Hematopoietic multipotent progenitor cell treated with erythropoietin and hydrocortisone succinate and interleukin-3 and kit ligand, for 15 days (in vitro differentiated cells): Measurements from ENCODE around the gene OR51G2.
"Not testable (repeated sequence)": the region's sequence is repeated elsewhere in the genome, so short reads cannot be mapped to it uniquely, and the experiment has no call there.

ENCODE experiments used
- DNase-seq: peaks from one replicate; pipeline ENCODE4 v3.0.0-alpha.2; 2015; ENCODE audit warnings: low spot score

Gene OR51G2, protein sequence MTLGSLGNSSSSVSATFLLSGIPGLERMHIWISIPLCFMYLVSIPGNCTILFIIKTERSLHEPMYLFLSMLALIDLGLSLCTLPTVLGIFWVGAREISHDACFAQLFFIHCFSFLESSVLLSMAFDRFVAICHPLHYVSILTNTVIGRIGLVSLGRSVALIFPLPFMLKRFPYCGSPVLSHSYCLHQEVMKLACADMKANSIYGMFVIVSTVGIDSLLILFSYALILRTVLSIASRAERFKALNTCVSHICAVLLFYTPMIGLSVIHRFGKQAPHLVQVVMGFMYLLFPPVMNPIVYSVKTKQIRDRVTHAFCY

GRCh38 chr11:4919250-4919649 lies at the start of gene OR51G2:
Gene OR51G2 (minus strand): TSS chr11:4919350. CDS start chr11:4915663, 3,687 bp downstream.
- no peak for DNase-seq

DNA sequence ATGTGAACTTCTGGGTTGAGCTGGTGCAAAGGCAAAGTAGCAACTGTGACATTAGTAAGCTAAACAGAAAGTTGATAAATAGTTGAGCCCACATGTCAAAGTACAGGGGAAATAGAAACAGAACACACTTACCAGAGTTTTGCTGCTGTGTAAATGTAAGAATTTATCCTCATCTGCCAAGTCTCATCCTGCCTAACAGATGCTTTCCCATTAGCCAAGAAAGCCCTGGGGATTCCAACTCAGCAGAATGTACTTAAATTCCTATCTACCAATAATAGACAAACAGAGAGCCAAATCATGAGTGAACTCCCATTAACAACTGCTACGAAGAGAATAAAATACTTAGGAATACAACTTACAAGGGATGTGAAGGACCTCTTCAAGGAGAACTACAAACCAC lies 43.7 kb upstream of the OR51G2 start:
- no peak for DNase-seq

DNA sequence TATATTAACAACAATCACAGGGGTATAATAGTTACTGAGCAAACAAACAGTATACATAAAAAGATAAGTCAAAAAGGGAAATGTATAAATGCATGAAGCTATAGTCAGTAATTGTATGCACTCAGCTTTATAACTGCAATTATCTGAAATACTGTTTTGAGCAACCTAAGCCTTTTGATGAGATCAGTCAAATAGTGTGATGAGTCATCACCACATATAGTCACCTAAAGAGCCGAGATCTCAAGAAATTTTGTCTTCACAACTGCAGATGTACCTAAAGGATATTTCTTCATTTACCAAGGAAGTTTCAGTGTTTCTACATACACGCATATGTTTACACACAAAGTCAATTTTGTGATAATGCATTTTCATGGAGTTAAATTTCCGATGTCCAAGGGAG lies 41.7 kb upstream of the OR51G2 start:
- no peak for DNase-seq

GRCh38 chr11:4957396-4957795 lies 38.2 kb upstream of the OR51G2 start:
- DNase-seq: no peak

GRCh38 chr11:4955613-4956012 lies 36.5 kb upstream of the OR51G2 start, which contains the start of gene OR51A2:
Gene OR51A2 (minus strand): TSS chr11:4955713. CDS start chr11:4955713, 0 bp downstream.
- not testable (repeated sequence) for DNase-seq

- DNase-seq: no peak
Measured at GRCh38 chr11:4947505-4947904, 28.4 kb upstream of the OR51G2 start, which contains the start of gene OR51A4. Gene OR51A4 (minus strand): TSS chr11:4947605. CDS start chr11:4947100, 505 bp downstream.

DNA sequence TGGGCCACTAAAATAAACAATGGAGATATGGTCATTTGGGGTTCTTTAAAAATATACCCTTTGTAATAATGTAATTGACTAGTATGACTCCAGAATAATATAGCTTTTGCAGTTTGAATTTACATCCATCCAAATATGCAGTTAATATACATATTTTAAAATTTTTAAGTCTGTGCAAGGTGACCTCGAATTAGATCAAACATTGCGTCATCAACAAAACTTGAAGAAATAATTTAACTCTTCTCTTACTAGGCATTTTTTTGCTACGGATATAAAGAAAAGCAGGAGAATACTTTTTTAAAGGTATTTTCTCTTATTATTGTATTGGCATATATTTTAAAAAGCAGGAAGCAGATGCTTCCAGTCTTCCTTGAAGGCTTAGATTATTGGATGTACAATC lies 17.6 kb upstream of the OR51G2 start:
- DNase-seq: no peak

- no peak for DNase-seq
Measured at GRCh38 chr11:4932751-4933150, 13.6 kb upstream of the OR51G2 start.

DNA sequence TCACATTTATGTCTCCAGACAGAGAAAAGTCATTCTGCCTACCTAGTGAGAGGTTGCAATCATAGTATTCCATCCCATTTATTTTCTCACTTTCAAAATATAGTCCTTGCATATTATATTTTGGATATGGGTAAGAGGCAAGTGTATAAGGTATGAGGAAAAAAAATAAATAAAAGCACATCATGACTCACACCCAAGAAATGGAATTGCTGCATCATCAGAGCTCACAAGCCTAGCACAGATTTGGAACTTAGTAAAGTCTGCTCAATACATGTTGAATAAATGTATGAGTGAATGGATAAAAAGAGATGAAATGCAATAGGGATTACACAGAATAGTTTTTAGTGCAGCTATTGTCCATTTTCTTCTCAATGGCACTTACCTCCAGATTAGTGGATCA lies 7.5 kb upstream of the OR51G2 start:
- DNase-seq: no peak

GRCh38 chr11:4924239-4924638 lies 5.1 kb upstream of the OR51G2 start, which contains the start of gene OR51G1:
Gene OR51G1 (minus strand): TSS chr11:4924339. CDS start chr11:4924339, 0 bp downstream.
- DNase-seq: no peak

- DNase-seq: no peak
Measured at GRCh38 chr11:4922304-4922703, 3.2 kb upstream of the OR51G2 start.

DNA sequence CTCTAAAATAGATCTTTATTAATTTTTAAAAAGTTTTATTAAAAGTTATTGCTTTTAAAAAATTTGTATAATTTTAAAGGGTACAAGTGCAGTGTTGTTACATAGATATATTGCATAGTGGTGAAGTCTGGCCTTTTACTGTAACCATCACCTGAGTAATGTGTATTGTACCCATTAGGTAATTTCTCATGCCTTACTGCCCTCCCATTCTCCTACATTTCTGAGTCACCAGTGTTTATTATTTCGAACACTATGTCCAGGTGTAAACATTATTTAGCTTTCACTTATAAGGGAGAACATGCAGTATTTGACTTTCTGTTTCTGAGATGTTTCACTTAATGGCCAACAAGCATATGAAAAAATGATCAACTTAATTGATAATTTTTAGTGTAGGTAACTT lies 2.6 kb upstream of the OR51G2 start:
- DNase-seq: no peak

GRCh38 chr11:4916581-4916980 lies 2.6 kb downstream of the OR51G2 start:
- DNase-seq: no peak

- DNase-seq: no peak
Measured at GRCh38 chr11:4903484-4903883, 15.7 kb downstream of the OR51G2 start, which contains the start of gene OR51A7. Gene OR51A7 (plus strand): TSS chr11:4903783. CDS start chr11:4907370, 3,587 bp downstream.

DNA sequence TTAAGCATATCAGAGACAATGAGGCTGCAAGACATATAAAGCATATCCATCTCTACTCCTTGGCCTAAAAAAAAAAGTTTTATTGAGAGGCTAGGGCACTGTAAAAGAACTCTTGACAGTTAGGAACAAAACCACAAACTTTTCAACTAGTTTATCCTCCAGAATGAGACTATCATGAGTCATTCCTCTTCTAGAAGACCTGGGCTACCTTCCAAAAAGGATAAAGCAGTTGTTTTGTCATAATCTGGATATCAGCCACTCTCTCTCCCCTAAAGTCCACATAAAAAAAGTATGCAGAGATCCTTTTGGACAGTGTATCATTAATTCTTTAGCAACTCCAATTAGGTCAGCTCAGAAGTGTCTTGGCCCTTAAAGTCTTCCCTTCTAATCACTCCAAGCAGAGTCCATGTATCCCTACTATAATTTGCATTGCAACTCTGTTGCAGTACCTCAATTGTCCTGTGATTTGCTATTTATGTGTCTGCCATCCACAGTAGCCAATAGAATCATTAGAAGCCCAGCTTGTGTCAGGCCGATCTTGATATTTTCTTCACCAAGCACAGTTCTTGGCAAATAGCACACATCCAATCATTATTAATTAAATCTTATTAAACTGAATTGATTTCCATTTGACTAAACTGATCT lies 27.0 kb downstream of the OR51G2 start:
- DNase-seq: no peak

- DNase-seq: no peak
Measured at GRCh38 chr11:4890279-4890678, 28.9 kb downstream of the OR51G2 start.

DNA sequence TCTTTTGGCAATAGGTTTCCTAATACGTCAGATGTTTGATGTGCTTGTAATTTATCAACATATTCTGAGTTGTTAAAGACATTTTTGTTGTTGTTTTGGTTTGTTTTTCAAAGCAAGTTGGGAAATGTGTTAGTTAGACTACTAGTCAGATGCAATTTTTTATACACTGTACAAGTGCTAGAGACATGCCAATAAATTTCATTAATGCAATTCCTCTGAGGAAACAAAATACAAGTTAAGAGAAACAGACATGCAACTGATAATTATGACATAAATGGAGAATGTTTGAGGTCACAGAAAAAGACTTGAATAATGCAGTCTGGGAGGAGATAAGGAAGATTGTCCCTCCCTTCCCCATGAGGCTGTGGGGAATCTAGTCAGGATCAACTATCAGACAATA lies 31.6 kb downstream of the OR51G2 start:
- no peak for DNase-seq

GRCh38 chr11:4886186-4886585 lies 33.0 kb downstream of the OR51G2 start:
- no peak for DNase-seq

DNA sequence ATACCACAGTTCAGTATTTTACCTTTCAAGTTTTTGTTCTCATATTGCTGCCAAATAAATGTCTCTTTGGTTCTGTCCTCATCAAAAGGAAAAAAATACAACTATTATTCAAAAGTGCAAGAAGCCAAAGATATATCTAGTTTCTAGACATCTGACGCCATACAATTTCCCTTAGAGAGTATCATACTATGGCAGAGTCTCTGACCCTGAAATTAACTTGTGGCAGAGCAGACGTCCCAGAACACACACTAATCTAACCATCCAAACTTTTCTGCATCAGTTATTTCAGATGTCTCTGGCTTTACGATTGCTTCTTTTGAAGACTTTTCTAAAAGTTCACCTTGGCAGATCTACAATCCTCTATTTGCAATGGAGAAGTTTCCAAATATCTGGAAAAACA lies 34.8 kb downstream of the OR51G2 start:
- DNase-seq: no peak

DNA sequence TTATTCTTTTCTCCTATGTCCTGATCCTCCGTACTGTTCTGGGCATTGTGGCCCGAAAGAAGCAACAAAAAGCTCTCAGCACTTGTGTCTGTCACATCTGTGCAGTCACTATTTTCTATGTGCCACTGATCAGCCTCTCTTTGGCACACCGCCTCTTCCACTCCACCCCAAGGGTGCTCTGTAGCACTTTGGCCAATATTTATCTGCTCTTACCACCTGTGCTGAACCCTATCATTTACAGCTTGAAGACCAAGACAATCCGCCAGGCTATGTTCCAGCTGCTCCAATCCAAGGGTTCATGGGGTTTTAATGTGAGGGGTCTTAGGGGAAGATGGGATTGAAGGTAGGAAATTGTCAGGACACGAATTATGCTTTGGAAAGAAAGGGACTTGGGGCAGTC lies 36.6 kb downstream of the OR51G2 start:
- DNase-seq: no peak

- no peak for DNase-seq
Measured at GRCh38 chr11:4881860-4882500, 37.2 kb downstream of the OR51G2 start, which contains the start of gene OR51T1. Gene OR51T1 (plus strand): TSS chr11:4881900. CDS start chr11:4881900, 0 bp downstream.

- DNase-seq: no peak
Measured at GRCh38 chr11:4881188-4881587, 38.0 kb downstream of the OR51G2 start.

- no peak for DNase-seq
Measured at GRCh38 chr11:4865855-4866254, 53.3 kb downstream of the OR51G2 start.
